K562 (cell line): ENCODE data around the gene TMEM185B.

Experiments
- JUNB ChIP-seq: fragments of 450-650 bp; formaldehyde crosslinking; conservative IDR thresholded peaks from 2 replicates; pipeline ENCODE4 v1.4.0; 2020; ENCODE audit warnings: mild to moderate bottlenecking
- MYC ChIP-seq, 2 experiments: fragments of 250-450 bp in 1 of 2; sonication (Bioruptor Pico) in 1 of 2; IDR thresholded peaks; 2 replicates each; pipeline versions ENCODE4 v1.5.1 to v1.6.1; 2012 to 2021; ENCODE audit warnings: low read depth in 2 of 2, borderline replicate concordance in 1 of 2, improper control_type of control experiment in 1 of 2, low read length in 1 of 2, mild to moderate bottlenecking in 1 of 2, moderate library complexity in 1 of 2
- POLR2A ChIP-seq: fragments of 450-650 bp; conservative IDR thresholded peaks from 2 replicates; pipeline ENCODE4 v1.6.1; 2016
- ZNF695 ChIP-seq: fragments of 450-650 bp; formaldehyde crosslinking; IDR thresholded peaks from 2 replicates; pipeline ENCODE4 v1.4.0; 2020; ENCODE audit warnings: mild to moderate bottlenecking, moderate library complexity
- ZNF76 ChIP-seq: fragments of 250-450 bp; sonication (Bioruptor Pico); IDR thresholded peaks from 2 replicates; pipeline ENCODE4 v1.4.0; 2020; ENCODE audit warnings: mild to moderate bottlenecking, moderate library complexity, borderline replicate concordance

DNA sequence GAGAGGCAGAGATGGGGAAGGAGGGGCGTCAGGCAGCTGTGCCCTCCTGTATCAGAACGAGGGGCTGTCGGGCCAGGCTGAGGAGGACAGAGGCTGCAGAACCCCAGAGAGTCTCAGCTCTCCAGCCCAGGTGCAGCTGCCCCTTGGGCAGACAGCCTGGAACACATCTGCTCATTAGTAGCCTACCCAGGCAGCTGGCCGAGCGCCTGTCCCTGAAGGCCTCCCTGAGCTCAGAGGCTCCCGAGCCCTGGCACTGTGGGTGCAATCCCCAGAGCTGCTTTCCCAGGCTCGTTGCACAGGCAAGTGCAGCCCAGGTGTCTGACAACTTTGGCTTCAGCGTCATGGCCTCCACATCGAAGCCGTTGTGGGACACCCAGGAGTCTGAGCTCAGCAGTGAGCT is 13.1 kb upstream of the TMEM185B start:
- TF ChIP-seq JUNB (CRISPR knock-in tag) (no peak), ZNF76 (CRISPR knock-in tag) (no peak), MYC (IDR thresholded peaks at IDR 0.05; ENCODE audit: low read depth, low read length) (no peak), MYC (CRISPR knock-in tag; IDR thresholded peaks at IDR 0.05; ENCODE audit: borderline replicate concordance, low read depth) (no peak), ZNF695 (no peak), POLR2A (no peak)
